ENCODE results near the gene XIAP.

GRCh38 chrX:123962006-123962467, 102.2 kb downstream of the XIAP start:
- TF ChIP-seq, protein P1, sequence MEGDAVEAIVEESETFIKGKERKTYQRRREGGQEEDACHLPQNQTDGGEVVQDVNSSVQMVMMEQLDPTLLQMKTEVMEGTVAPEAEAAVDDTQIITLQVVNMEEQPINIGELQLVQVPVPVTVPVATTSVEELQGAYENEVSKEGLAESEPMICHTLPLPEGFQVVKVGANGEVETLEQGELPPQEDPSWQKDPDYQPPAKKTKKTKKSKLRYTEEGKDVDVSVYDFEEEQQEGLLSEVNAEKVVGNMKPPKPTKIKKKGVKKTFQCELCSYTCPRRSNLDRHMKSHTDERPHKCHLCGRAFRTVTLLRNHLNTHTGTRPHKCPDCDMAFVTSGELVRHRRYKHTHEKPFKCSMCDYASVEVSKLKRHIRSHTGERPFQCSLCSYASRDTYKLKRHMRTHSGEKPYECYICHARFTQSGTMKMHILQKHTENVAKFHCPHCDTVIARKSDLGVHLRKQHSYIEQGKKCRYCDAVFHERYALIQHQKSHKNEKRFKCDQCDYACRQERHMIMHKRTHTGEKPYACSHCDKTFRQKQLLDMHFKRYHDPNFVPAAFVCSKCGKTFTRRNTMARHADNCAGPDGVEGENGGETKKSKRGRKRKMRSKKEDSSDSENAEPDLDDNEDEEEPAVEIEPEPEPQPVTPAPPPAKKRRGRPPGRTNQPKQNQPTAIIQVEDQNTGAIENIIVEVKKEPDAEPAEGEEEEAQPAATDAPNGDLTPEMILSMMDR (IDR thresholded peaks at IDR 0.05; ENCODE audit: low read length) = no peak
- TF ChIP-seq EZH2 (optimal IDR thresholded peaks at IDR 0.05; ENCODE audit: low read depth, low read length) = no peak
- no peak for TF ChIP-seq EZH2phosphoT487 (IDR thresholded peaks at IDR 0.05; ENCODE audit: low read length)
